Measurements from ENCODE around the gene CFTR.
"Not testable (repeated sequence)": the region's sequence is repeated elsewhere in the genome, so short reads cannot be mapped to it uniquely, and the experiment has no call there.

Gene CFTR

GRCh38 chr7:117479225-117480054 is at the start of gene CFTR:
TSS of gene CFTR (plus strand) at chr7:117480025. CDS start at chr7:117480095, 70 bp downstream.
- Mint-ChIP-seq H3K27ac (no peak within 1 kb of the TSS), H3K9me3 (no peaks in the 10 kb centered on the region), H3K36me3 (no peaks in the 10 kb centered on the region), H3K4me3 (no peak within 1 kb of the TSS), H3K4me1 (no peaks in the 10 kb centered on the region)
- no peak for DNase-seq (ENCODE audit: low spot score in 2 of 2)
- ATAC-seq: no peak

- Mint-ChIP-seq H3K27ac (no peak overlapping the region), H3K9me3 (peaks cover 8% of the 10 kb centered on the region), H3K4me3 (no peak overlapping the region), H3K36me3 (no peaks in the 10 kb centered on the region), H3K4me1 (no peaks in the 10 kb centered on the region)
- peak; percentile 69 for ATAC-seq
- DNase-seq (ENCODE audit: low spot score in 2 of 2): no peak
These were observed 44.3 kb upstream of the CFTR start for GRCh38 chr7:117435475-117436043.

- Mint-ChIP-seq H3K36me3 (no peaks in the 10 kb centered on the region), H3K27ac (no peak overlapping the region), H3K4me3 (no peak overlapping the region), H3K4me1 (no peaks in the 10 kb centered on the region), H3K9me3 (peaks cover 10% of the 10 kb centered on the region)
- ATAC-seq (no peak), DNase-seq (ENCODE audit: low spot score in 2 of 2) (no peak)
These were observed 35.2 kb upstream of the CFTR start for GRCh38 chr7:117444646-117445045.

- no peak overlapping the region for H3K4me3 Mint-ChIP-seq
- H3K27ac Mint-ChIP-seq: no peak overlapping the region
- ATAC-seq (no peak), DNase-seq (ENCODE audit: low spot score in 2 of 2) (no peak)
- peaks cover 16% of the 10 kb centered on the region for H3K9me3 Mint-ChIP-seq
- no peaks in the 10 kb centered on the region for H3K4me1 Mint-ChIP-seq
- H3K36me3 Mint-ChIP-seq: no peaks in the 10 kb centered on the region
These were observed 34.6 kb upstream of the CFTR start for GRCh38 chr7:117445206-117445605.

GRCh38 chr7:117446220-117446815 is 33.5 kb upstream of the CFTR start:
- H3K4me3 Mint-ChIP-seq: no peak overlapping the region
- H3K9me3 Mint-ChIP-seq: peaks cover 20% of the 10 kb centered on the region
- no peaks in the 10 kb centered on the region for H3K36me3 Mint-ChIP-seq
- ATAC-seq (no peak), DNase-seq (ENCODE audit: low spot score in 2 of 2) (no peak)
- H3K4me1 Mint-ChIP-seq: no peaks in the 10 kb centered on the region
- no peak overlapping the region for H3K27ac Mint-ChIP-seq

GRCh38 chr7:117448655-117449054 is 31.2 kb upstream of the CFTR start:
- ATAC-seq: no peak
- Mint-ChIP-seq H3K4me1 (no peaks in the 10 kb centered on the region), H3K4me3 (no peak overlapping the region)

GRCh38 chr7:117458977-117459583 is 20.7 kb upstream of the CFTR start:
- Mint-ChIP-seq H3K4me1 (no peaks in the 10 kb centered on the region), H3K27ac (no peak overlapping the region), H3K4me3 (no peak overlapping the region), H3K9me3 (peaks cover 2% of the 10 kb centered on the region), H3K36me3 (no peaks in the 10 kb centered on the region)
- ATAC-seq: no peak
- no peak for DNase-seq (ENCODE audit: low spot score in 2 of 2)

More at GRCh38 chr7:117448655-117449054, 31.2 kb upstream of the CFTR start:
- peaks cover 28% of the 10 kb centered on the region for H3K9me3 Mint-ChIP-seq
- no peak for DNase-seq (ENCODE audit: low spot score in 2 of 2)
- no peak overlapping the region for H3K27ac Mint-ChIP-seq
- H3K36me3 Mint-ChIP-seq: no peaks in the 10 kb centered on the region

GRCh38 chr7:117459735-117460134 is 20.1 kb upstream of the CFTR start:
- ATAC-seq: no peak
- no peak overlapping the region for H3K4me3 Mint-ChIP-seq
- H3K4me1 Mint-ChIP-seq: no peaks in the 10 kb centered on the region
- H3K36me3 Mint-ChIP-seq: no peaks in the 10 kb centered on the region
- H3K9me3 Mint-ChIP-seq: peaks cover 2% of the 10 kb centered on the region
- DNase-seq (ENCODE audit: low spot score in 2 of 2): no peak
- H3K27ac Mint-ChIP-seq: no peak overlapping the region

GRCh38 chr7:117460815-117461214 is 19.0 kb upstream of the CFTR start:
- H3K9me3 Mint-ChIP-seq, H3K36me3 Mint-ChIP-seq, H3K4me1 Mint-ChIP-seq: not testable (repeated sequence)

GRCh38 chr7:117468174-117468573 is 11.7 kb upstream of the CFTR start:
- DNase-seq (ENCODE audit: low spot score in 2 of 2) (no peak), ATAC-seq (no peak)
- H3K9me3 Mint-ChIP-seq: no peaks in the 10 kb centered on the region
- no peak overlapping the region for H3K4me3 Mint-ChIP-seq
- no peak overlapping the region for H3K27ac Mint-ChIP-seq
- H3K36me3 Mint-ChIP-seq: no peaks in the 10 kb centered on the region
- no peaks in the 10 kb centered on the region for H3K4me1 Mint-ChIP-seq

More at GRCh38 chr7:117460815-117461214, 19.0 kb upstream of the CFTR start:
- H3K27ac Mint-ChIP-seq; ATAC-seq; DNase-seq (ENCODE audit: low spot score in 2 of 2); H3K4me3 Mint-ChIP-seq: not testable (repeated sequence)

- Mint-ChIP-seq H3K27ac (no peak overlapping the region), H3K9me3 (no peaks in the 10 kb centered on the region), H3K4me3 (no peak overlapping the region), H3K4me1 (no peaks in the 10 kb centered on the region), H3K36me3 (no peaks in the 10 kb centered on the region)
- ATAC-seq (no peak), DNase-seq (ENCODE audit: low spot score in 2 of 2) (no peak)
These were observed 9.0 kb upstream of the CFTR start for GRCh38 chr7:117470777-117471176.

- DNase-seq (ENCODE audit: low spot score in 2 of 2): no peak
- no peak overlapping the region for H3K27ac Mint-ChIP-seq
- H3K36me3 Mint-ChIP-seq: no peaks in the 10 kb centered on the region
- no peak overlapping the region for H3K4me3 Mint-ChIP-seq
- H3K4me1 Mint-ChIP-seq: no peaks in the 10 kb centered on the region
- no peaks in the 10 kb centered on the region for H3K9me3 Mint-ChIP-seq
- ATAC-seq: no peak
These were observed 7.5 kb upstream of the CFTR start for GRCh38 chr7:117472335-117472734.

- Mint-ChIP-seq H3K36me3 (no peaks in the 10 kb centered on the region), H3K4me1 (no peaks in the 10 kb centered on the region), H3K27ac (no peak overlapping the region), H3K4me3 (no peak overlapping the region), H3K9me3 (no peaks in the 10 kb centered on the region)
- DNase-seq (ENCODE audit: low spot score in 2 of 2) (no peak), ATAC-seq (no peak)
These were observed 3.1 kb upstream of the CFTR start for GRCh38 chr7:117476557-117477215.

- DNase-seq (ENCODE audit: low spot score in 2 of 2) (no peak), ATAC-seq (no peak)
- Mint-ChIP-seq H3K36me3 (no peaks in the 10 kb centered on the region), H3K27ac (no peak overlapping the region), H3K4me1 (no peaks in the 10 kb centered on the region), H3K4me3 (no peak overlapping the region), H3K9me3 (no peaks in the 10 kb centered on the region)
These were observed 995 bp upstream of the CFTR start for GRCh38 chr7:117478836-117479224.

- no peaks in the 10 kb centered on the region for H3K9me3 Mint-ChIP-seq
- H3K4me3 Mint-ChIP-seq: no peak overlapping the region
- no peak overlapping the region for H3K27ac Mint-ChIP-seq
- DNase-seq (ENCODE audit: low spot score in 2 of 2) (no peak), ATAC-seq (no peak)
- H3K4me1 Mint-ChIP-seq: no peaks in the 10 kb centered on the region
- H3K36me3 Mint-ChIP-seq: no peaks in the 10 kb centered on the region
These were observed 184 bp downstream of the CFTR start for GRCh38 chr7:117480055-117480362.

Data from stimulated activated effector memory CD8-positive, alpha-beta T cell treated with anti-CD3 and anti-CD28 coated beads, Interleukin-12 subunit alpha, Interleukin-12 subunit beta, amount 100 ng/mL, for 72 hours (primary cell).